Fibroblast of the aortic adventitia (primary cell): ENCODE results near the gene CDH6. TPM values are rescaled to one million over a fixed set of nuclear protein-coding genes. Genes with fewer than 3 reads are reported as not detected.

Experiments used
- DNase-seq: peaks from one replicate; pipeline ENCODE4 v3.0.0-alpha.2; 2010; ENCODE audit warnings: low read depth
- H3K4me3 ChIP-seq: 2 replicates; pipeline ENCODE4 v1.5.1; 2011; ENCODE audit warnings: low read depth, mild to moderate bottlenecking, control low read depth, low read length, moderate library complexity
- CTCF ChIP-seq: IDR thresholded peaks from 2 replicates; pipeline ENCODE4 v1.5.1; 2011; ENCODE audit warnings: mild to moderate bottlenecking, low read length, control low read depth, inconsistent platforms; ENCODE audit not compliant: insufficient read depth
- total RNA-seq: library from RNA; depleted of rRNA; stranded (reverse); fragments of >200 nt; gene quantifications from 2 replicates; pipeline ENCODE4 v1.2.3, GENCODE V29; 2012; ENCODE audit warnings: low replicate concordance

CDH6 gene
- total RNA-seq, 1 donor: 103 TPM

- H3K4me3 ChIP-seq: no peak overlapping the region
- peak; percentile 54 for DNase-seq
- no peak for TF ChIP-seq CTCF
These were observed 79.7 kb downstream of the CDH6 start for GRCh38 chr5:31273161-31273560.

- no peak for DNase-seq
- TF ChIP-seq CTCF: no peak
- peak overlapping the region; percentile 58 for H3K4me3 ChIP-seq
These were observed 80.3 kb downstream of the CDH6 start for GRCh38 chr5:31273631-31274378.

- no peak for TF ChIP-seq CTCF
- no peak overlapping the region for H3K4me3 ChIP-seq
- DNase-seq: peak; percentile 30
These were observed 86.7 kb downstream of the CDH6 start for GRCh38 chr5:31280210-31280609.

GRCh38 chr5:31283326-31283725 is 89.8 kb downstream of the CDH6 start:
- peak; percentile 31 for DNase-seq
- no peak for TF ChIP-seq CTCF
- no peak overlapping the region for H3K4me3 ChIP-seq

GRCh38 chr5:31285025-31285424 is 91.5 kb downstream of the CDH6 start:
- H3K4me3 ChIP-seq: no peak overlapping the region
- no peak for TF ChIP-seq CTCF
- DNase-seq: no peak

- H3K4me3 ChIP-seq: no peak overlapping the region
- DNase-seq: no peak
- TF ChIP-seq CTCF: no peak
These were observed 94.5 kb downstream of the CDH6 start for GRCh38 chr5:31287985-31288384.

- no peak for TF ChIP-seq CTCF
- no peak for DNase-seq
These were observed 95.9 kb downstream of the CDH6 start for GRCh38 chr5:31289429-31289828.

More at GRCh38 chr5:31289429-31289828, 95.9 kb downstream of the CDH6 start:
- H3K4me3 ChIP-seq: no peak overlapping the region
